Stimulated activated CD8-positive, alpha-beta memory T cell treated with anti-CD3 and anti-CD28 coated beads, Interleukin-7, amount 100 ng/mL, for 48 hours (primary cell): ENCODE data around the gene SEC24D.
A peak's percentile ranks its signal among the peaks of the same experiment; 100 is the strongest.
"Not testable (repeated sequence)": the region's sequence is repeated elsewhere in the genome, so short reads cannot be mapped to it uniquely, and the experiment has no call there.

ENCODE experiments used
- DNase-seq, 2 donors: peaks; one replicate each; pipeline ENCODE4 v3.0.0-alpha.2; 2020; ENCODE audit warnings: low read depth in 1 of 2; ENCODE audit errors: extremely low read depth in 1 of 2

The SEC24D gene

DNA sequence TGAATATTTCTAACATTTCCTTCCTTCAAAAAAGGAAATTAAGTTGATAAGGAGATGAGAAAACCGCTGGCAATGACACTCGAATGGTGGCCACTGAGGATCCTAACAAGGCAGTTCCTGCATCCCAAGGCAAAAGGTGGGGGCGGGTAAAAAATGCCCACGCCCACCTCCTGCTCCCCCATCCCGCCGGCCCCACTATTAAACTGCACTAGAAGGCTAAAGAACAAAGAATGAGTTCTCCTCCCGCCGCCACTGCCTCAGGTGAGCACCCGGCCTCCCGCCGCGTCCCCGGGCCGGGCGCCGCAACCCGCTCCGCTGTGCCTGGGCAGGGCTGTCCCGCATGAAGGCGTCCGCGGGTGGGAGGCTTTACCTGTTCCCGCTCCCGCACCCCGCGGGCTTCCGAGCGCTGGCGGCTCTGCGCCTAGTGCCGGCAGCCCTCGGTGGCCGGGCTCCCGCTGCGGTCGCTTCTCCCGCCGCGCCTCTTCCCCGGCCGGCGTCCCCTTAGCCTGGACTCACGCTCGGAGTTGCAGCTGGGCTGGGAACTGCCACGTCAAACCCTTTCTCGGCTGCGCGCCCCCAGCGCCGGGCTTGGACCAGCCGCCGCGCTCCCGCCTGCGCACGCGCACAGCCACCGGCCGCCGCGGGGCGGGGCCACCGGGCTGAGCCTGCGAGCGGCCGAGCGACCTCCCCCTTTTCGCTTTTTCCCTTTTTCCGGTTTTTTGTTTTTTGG lies at the start of gene SEC24D:
TSS of gene SEC24D (minus strand) at position 556 of the 730 bp plus-strand sequence. CDS start 2,430 bp downstream, outside the sequence.
- peak; percentile 76 to 86 for DNase-seq

DNA sequence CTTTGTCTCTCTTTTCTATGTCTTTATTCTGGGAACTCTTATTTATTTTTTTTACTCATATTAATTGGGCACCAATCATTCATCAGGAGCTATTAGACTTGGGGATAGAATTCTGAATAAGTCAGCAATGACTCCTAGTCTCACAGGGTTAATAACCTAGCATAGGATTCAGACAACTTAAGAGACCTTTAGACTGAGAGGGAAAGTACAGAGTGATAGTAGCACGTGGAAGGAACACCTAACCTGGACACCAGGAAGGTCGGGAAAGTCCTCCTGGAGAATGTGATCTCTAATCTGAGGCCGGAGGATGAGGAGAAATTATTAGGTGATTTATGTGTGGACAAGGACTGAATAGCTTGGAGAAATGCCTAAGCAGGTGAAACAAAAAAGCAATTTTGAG lies 48.8 kb upstream of the SEC24D start:
- DNase-seq = no peak

- DNase-seq = no peak
Observed at GRCh38 chr4:118883861-118884260, 47.9 kb upstream of the SEC24D start.

GRCh38 chr4:118881512-118882146 lies 45.7 kb upstream of the SEC24D start:
- no peak for DNase-seq

DNA sequence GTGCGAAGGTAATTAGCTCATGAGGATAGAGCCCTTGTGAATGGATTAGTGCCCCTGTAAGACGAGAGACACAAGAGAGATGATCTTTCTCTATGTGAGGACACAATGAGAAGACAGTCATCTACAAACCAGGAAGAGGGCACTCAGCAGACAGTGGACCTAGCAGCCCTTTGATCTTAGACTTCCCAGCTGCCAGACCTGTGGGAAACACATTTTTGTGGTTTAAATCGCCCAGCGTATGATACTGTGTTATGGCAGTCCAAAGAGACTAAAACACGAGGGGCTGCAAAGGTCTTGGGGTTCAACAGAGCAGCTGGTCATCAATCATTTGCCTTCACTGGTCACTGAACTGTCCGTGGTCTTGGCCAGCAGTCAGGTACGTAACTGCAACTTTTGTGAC lies 43.5 kb upstream of the SEC24D start:
- no peak for DNase-seq

GRCh38 chr4:118878507-118878906 lies 42.6 kb upstream of the SEC24D start:
- DNase-seq = not testable (repeated sequence)

DNA sequence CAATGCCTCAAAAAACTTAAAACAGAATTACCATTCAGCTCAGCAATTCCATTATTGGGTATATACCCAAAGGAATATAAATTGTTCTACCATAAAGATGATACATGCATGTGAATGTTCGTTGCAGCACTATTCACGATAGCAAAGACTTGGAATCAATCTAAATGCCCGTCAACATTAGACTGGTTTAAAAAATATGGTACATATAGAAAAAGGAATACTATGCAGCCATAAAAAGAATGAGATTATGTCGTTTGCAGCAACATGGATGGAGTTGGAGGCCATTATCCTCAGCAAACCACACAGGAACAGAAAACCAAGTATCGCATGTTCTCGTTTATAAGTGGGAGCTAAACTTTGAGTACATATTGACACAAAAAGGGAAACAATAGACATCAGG lies 41.9 kb upstream of the SEC24D start:
- DNase-seq = no peak

GRCh38 chr4:118872181-118872580 lies 36.3 kb upstream of the SEC24D start:
- DNase-seq = no peak

DNA sequence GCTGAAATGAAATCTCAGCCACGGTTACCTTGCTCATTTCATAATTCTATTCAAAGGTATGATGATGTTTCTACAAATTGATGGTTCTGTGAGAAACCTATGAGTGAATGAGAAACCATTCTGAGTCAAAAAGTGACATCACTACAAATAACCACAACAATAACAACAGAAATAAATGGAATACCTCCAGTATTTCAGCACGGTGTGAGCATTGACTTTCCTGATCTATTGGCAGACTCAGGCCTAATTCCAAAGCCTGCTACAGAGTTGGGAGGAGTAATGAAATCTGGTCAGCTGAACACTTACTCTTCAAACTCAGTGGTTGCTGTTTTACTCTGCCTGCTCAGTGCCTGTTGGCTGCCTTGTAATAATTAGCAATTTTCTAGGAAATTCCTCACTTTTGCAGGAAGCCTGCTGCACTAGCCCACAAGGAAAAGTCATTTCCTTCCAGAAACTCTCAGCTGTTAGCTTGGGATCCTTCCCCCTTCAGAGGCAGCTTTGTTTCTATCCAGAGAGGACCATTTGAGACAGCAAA lies 33.9 kb upstream of the SEC24D start:
- no peak for DNase-seq

- DNase-seq = no peak
Observed at GRCh38 chr4:118867311-118868067, 31.6 kb upstream of the SEC24D start.

DNA sequence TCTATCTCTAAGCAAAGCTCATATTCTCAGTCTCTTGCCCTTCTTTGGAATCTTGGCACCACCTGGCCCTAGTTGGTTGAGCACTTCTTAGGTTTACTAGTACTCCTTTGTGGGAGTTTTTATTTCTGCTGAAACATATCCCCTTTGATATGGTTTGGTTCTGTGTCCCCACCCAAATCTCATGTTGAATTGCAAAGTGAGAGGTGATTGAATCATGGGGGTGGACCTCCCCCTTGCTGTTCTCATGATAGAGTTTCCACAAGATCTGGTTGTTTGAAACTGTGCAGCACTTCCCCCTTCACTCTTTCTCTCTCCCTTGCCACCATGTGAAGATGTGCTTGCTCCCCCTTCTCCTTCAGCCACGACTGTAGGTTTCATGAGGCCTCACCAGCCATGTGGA lies 30.5 kb upstream of the SEC24D start:
- no peak for DNase-seq

GRCh38 chr4:118865091-118865708 lies 29.3 kb upstream of the SEC24D start:
- DNase-seq = no peak

DNA sequence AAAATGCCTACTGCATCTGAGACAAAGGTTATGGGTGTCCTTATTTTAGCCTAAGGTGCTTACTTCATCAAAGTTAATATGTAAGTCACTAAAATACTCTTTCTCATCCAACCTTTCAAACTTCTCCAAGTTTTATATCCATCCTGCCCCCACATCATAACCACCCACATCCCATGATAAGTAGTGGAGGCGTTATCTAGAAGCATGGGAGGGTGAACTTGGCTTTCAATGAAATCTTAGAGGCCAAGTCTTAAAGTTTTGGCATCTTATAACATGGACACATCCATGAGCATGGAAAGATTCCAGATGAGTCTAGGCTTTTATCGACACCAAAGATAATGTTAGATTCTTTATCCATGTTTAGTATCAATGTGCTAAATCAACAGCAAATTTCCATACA lies 22.9 kb upstream of the SEC24D start:
- DNase-seq = no peak

DNA sequence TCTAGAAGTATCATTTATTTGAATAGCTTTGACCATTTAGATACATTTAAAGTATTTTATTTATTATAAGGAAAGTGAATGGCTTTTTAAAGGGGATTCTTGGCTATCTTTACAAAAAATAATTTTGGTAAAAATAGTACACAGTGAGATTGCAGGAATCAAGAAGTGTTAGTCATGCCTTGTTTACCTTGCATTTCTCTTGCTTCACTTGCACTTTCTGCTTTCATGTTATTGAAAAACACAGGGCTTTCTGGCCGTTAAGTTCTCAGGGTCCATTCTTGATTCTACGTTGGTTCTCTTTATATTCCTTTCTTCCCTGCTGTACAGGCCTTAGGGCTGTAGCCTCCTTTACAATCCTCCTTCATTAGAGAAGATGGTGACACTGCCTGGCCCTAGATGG lies 21.8 kb upstream of the SEC24D start:
- no peak for DNase-seq

- DNase-seq = no peak
Observed at GRCh38 chr4:118850488-118851173, 14.7 kb upstream of the SEC24D start.

GRCh38 chr4:118849867-118850487 lies 14.1 kb upstream of the SEC24D start:
- no peak for DNase-seq

DNA sequence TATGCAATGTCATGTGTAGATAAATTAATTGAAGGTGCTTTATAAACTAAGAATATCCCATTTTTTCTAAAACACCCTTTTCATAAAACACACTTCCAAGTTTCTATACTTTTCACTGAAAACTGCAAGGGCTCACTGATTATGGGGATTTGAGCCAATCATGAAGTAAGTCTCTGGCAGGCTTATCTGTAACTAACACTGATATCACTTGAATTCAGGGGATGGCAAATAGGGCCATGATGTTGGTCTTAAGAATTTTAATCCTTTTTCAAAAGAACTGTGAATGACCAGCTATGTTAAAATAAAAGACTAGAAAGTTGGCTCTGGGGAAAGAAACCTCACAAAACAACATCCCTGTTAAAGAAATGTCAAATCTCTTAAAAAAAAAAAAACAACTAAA lies 13.0 kb upstream of the SEC24D start:
- DNase-seq = no peak

GRCh38 chr4:118848242-118848641 lies 12.3 kb upstream of the SEC24D start:
- no peak for DNase-seq

DNA sequence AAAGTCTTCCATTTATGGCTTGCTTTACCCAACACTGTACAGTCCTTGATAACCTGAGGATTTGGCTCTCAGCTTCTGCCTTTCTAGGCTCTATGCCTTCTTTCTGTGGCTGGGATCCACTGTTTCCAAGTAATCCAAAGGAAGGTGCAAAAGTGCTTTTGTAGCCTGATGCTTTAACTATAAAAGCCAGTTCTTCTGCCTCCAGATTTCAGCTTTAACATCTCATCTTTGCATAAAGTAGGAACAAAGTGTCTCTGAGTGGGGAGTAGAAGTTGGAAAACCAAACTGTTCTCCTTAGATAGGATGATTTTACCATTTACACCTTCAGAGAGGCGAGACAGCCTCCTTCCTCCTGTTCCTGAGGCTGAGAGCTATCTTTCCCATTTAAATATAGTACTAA lies 11.1 kb upstream of the SEC24D start:
- no peak for DNase-seq

GRCh38 chr4:118845552-118846050 lies 9.7 kb upstream of the SEC24D start:
- DNase-seq = no peak
